Body of pancreas (tissue), 4 donors: ENCODE measurements around the gene MSI2. TPM values are rescaled to one million over a fixed set of nuclear protein-coding genes. Genes with fewer than 3 reads are reported as not detected.

ENCODE experiments used
- ATAC-seq: fragments of 150-250 bp; one replicate; pipeline ENCODE4 v1.9.1; 2016
- DNase-seq, 4 donors: peaks; one replicate each; pipeline ENCODE4 v3.0.0-alpha.2; 2019
- H3K27ac ChIP-seq, 4 donors: fragments of 200-600 bp; sonication (generic); 1 replicate in 3 of 4; 2 replicates in 1 of 4; pipeline versions ENCODE4 v1.5.1 to v1.6.1; 2016 to 2019; ENCODE audit warnings: mild to moderate bottlenecking in 1 of 4, mixed read lengths in 1 of 4, moderate library complexity in 1 of 4
- H3K27me3 ChIP-seq, 2 donors: fragments of 200-600 bp; sonication (generic); one replicate each; pipeline ENCODE4 v1.6.0; 2016; ENCODE audit warnings: mild to moderate bottlenecking in 1 of 2
- H3K36me3 ChIP-seq, 2 donors: fragments of 200-600 bp; sonication (generic); replicated peaks in 1 of 2; 2 replicates each; pipeline ENCODE4 v1.5.1; 2016; ENCODE audit warnings: low read depth in 2 of 2; ENCODE audit not compliant: insufficient read depth in 1 of 2
- H3K4me1 ChIP-seq: fragments of 200-600 bp; sonication (generic); one replicate; pipeline ENCODE4 v1.6.0; 2016
- H3K4me3 ChIP-seq, 2 donors: fragments of 200-600 bp; sonication (generic); 1 replicate in 1 of 2; 2 replicates in 1 of 2; pipeline ENCODE4 v1.5.1; 2016 to 2019
- H3K9me3 ChIP-seq, 3 donors: fragments of 200-600 bp; sonication (generic); 1 replicate in 2 of 3; 2 replicates in 1 of 3; pipeline ENCODE4 v1.5.1; 2016
- CTCF ChIP-seq, 7 experiments: fragments of 450-650 bp in 4 of 7; fragments of 200-600 bp in 3 of 7; sonication (generic) in 3 of 7; IDR thresholded peaks; one replicate each; pipeline ENCODE4 v1.5.1; 2016 to 2019; ENCODE audit warnings: antibody characterized with exemption in 7 of 7
- POLR2A ChIP-seq, 3 donors: fragments of 450-650 bp; IDR thresholded peaks; one replicate each; pipeline ENCODE4 v1.6.1; 2016; ENCODE audit warnings: antibody characterized with exemption in 3 of 3, mild to moderate bottlenecking in 2 of 3
- WGBS, 2 donors: methylation state at CpG; one replicate each; pipeline ENCODE4 v1.1.5; 2017; 5-methylcytosine and 5-hydroxymethylcytosine counted together
- intact Hi-C: fragments of 100-400 bp; cut with DNase I; formaldehyde crosslinking; loops from one replicate; pipeline ENCODE4 v1.15.1; 2023
- total RNA-seq, 2 donors: library from RNA; depleted of rRNA; stranded (reverse); fragments of >200 nt; gene quantifications; one replicate each; pipeline ENCODE4 v1.1.0, GENCODE V29; 2016

Gene MSI2
- total RNA-seq, 2 donors from 2014 or later = 21.1 to 28.5 TPM

- no peaks in the 10 kb centered on the region for H3K36me3 ChIP-seq
- intact Hi-C loops = no loop called here
- no peak for ATAC-seq
- H3K27me3 ChIP-seq = no peaks in the 10 kb centered on the region
- WGBS, 2 donors = 88 to 100% methylated on average over 5 to 7 of the region's 7 CpGs
- TF ChIP-seq POLR2A (IDR thresholded peaks at IDR 0.05) (no peak), CTCF (IDR thresholded peaks at IDR 0.05) (no peak)
- no peak for DNase-seq
- H3K4me3 ChIP-seq = no peak overlapping the region
- H3K9me3 ChIP-seq = no peaks in the 10 kb centered on the region
- no peak overlapping the region for H3K27ac ChIP-seq
- no peaks in the 10 kb centered on the region for H3K4me1 ChIP-seq
These were observed 383.8 kb downstream of the MSI2 start for GRCh38 chr17:57640079-57640478.

GRCh38 chr17:57641761-57642160 lies 385.4 kb downstream of the MSI2 start:
- intact Hi-C loops = no loop called here
- H3K9me3 ChIP-seq = no peaks in the 10 kb centered on the region
- H3K36me3 ChIP-seq = no peaks in the 10 kb centered on the region
- H3K4me1 ChIP-seq = no peaks in the 10 kb centered on the region
- no peak overlapping the region for H3K4me3 ChIP-seq
- no peak for TF ChIP-seq POLR2A (IDR thresholded peaks at IDR 0.05)
- no peak for TF ChIP-seq CTCF (IDR thresholded peaks at IDR 0.05)
- H3K27ac ChIP-seq = no peak overlapping the region
- no peaks in the 10 kb centered on the region for H3K27me3 ChIP-seq
- ATAC-seq (no peak), DNase-seq (no peak)
- 81 to 98% methylated on average over 2 to 3 of the region's 3 CpGs for WGBS, 2 donors

- intact Hi-C loops = no loop called here
- Histone ChIP-seq H3K4me1 (no peaks in the 10 kb centered on the region), H3K27ac (no peak overlapping the region), H3K27me3 (no peaks in the 10 kb centered on the region), H3K4me3 (no peak overlapping the region), H3K36me3 (no peaks in the 10 kb centered on the region), H3K9me3 (no peaks in the 10 kb centered on the region)
- ATAC-seq = no peak
- 84 to 92% methylated on average over 6 to 8 of the region's 8 CpGs for WGBS, 2 donors
- TF ChIP-seq POLR2A (IDR thresholded peaks at IDR 0.05) = no peak
- no peak for TF ChIP-seq CTCF (IDR thresholded peaks at IDR 0.05)
- no peak for DNase-seq
These were observed 386.7 kb downstream of the MSI2 start for GRCh38 chr17:57643062-57643461.

GRCh38 chr17:57644326-57644725 lies 388.0 kb downstream of the MSI2 start:
- Histone ChIP-seq H3K36me3 (no peaks in the 10 kb centered on the region), H3K4me3 (no peak overlapping the region), H3K9me3 (no peaks in the 10 kb centered on the region), H3K27me3 (no peaks in the 10 kb centered on the region), H3K27ac (no peak overlapping the region), H3K4me1 (no peaks in the 10 kb centered on the region)
- no peak for TF ChIP-seq POLR2A (IDR thresholded peaks at IDR 0.05)
- ATAC-seq (no peak), DNase-seq (no peak)
- 91 to 92% methylated on average over 5 of the region's 5 CpGs for WGBS, 2 donors
- intact Hi-C loops = no loop called here

GRCh38 chr17:57645950-57646665 lies 389.8 kb downstream of the MSI2 start:
- ATAC-seq = no peak
- Histone ChIP-seq H3K9me3 (no peaks in the 10 kb centered on the region), H3K4me3 (no peak overlapping the region), H3K36me3 (no peaks in the 10 kb centered on the region), H3K27me3 (no peaks in the 10 kb centered on the region), H3K27ac (no peak overlapping the region), H3K4me1 (no peaks in the 10 kb centered on the region)
- TF ChIP-seq POLR2A (IDR thresholded peaks at IDR 0.05) (no peak), CTCF (IDR thresholded peaks at IDR 0.05) (no peak)
- 85 to 88% methylated on average over 5 to 6 of the region's 6 CpGs for WGBS, 2 donors
- DNase-seq = no peak
- intact Hi-C loops = no loop called here
